WTC11 (cell line): Measurements from ENCODE around the gene PLD5. TPM values are rescaled to one million over a fixed set of nuclear protein-coding genes. Genes with fewer than 3 reads are reported as not detected.

Source experiments
- ATAC-seq: fragments of 200-7000 bp; cut with Tn5 transposase; 2 replicates; pipeline ENCODE4 v1.10.0; 2021; ENCODE audit warnings: mild to moderate bottlenecking, moderate library complexity
- CTCF ChIA-PET: fragments of 300-600 bp; sonication (Branson Sonifier 250); formaldehyde crosslinking; loops from one replicate; lab custom pipeline; 2021; ENCODE audit warnings: antibody characterized with exemption; lab: Charles Lee
- POLR2A ChIA-PET: fragments of 350-600 bp; sonication (Branson Sonifier 250); formaldehyde crosslinking; loops from one replicate; lab custom pipeline; 2021; ENCODE audit warnings: antibody characterized with exemption; lab: Charles Lee
- DNase-seq: peaks from one replicate; pipeline ENCODE4 v3.0.0; 2021; ENCODE audit warnings: low spot score
- H3K27ac Mint-ChIP-seq: 2 replicates; pipeline ENCODE4 v1.8.0; 2021; ENCODE audit warnings: mixed read lengths
- H3K27me3 Mint-ChIP-seq: 2 replicates; pipeline ENCODE4 v1.8.0; 2021; ENCODE audit warnings: low read depth, mild to moderate bottlenecking, moderate library complexity, mixed read lengths
- H3K36me3 Mint-ChIP-seq: 2 replicates; pipeline ENCODE4 v1.8.0; 2021; ENCODE audit warnings: mixed read lengths
- H3K4me1 Mint-ChIP-seq: 2 replicates; pipeline ENCODE4 v1.8.0; 2022; ENCODE audit warnings: mixed read lengths
- H3K4me3 Mint-ChIP-seq: 2 replicates; pipeline ENCODE4 v1.8.0; 2021; ENCODE audit warnings: mild to moderate bottlenecking, moderate library complexity, mixed read lengths
- H3K9me3 Mint-ChIP-seq: 2 replicates; pipeline ENCODE4 v1.8.0; 2021; ENCODE audit warnings: mixed read lengths
- CREB1 ChIP-seq: sonication (generic); formaldehyde crosslinking; IDR thresholded peaks from 2 replicates; pipeline ENCODE4 v1.8.0; 2023; ENCODE audit warnings: mild to moderate bottlenecking, missing genetic modification reagents
- CREM ChIP-seq: sonication (generic); formaldehyde crosslinking; IDR thresholded peaks from 2 replicates; pipeline ENCODE4 v1.8.1; 2022; ENCODE audit warnings: mild to moderate bottlenecking, missing genetic modification reagents, moderate library complexity
- ELF4 ChIP-seq: sonication (generic); formaldehyde crosslinking; IDR thresholded peaks from 2 replicates; pipeline ENCODE4 v1.8.1; 2022; ENCODE audit warnings: low read depth, mild to moderate bottlenecking, moderate library complexity, missing genetic modification reagents
- FOXP1 ChIP-seq: sonication (generic); formaldehyde crosslinking; IDR thresholded peaks from 2 replicates; pipeline ENCODE4 v1.8.0; 2022; ENCODE audit warnings: missing genetic modification reagents, mild to moderate bottlenecking, moderate library complexity, borderline replicate concordance
- HMGA2 ChIP-seq: fragments of 250-450 bp; sonication (Bioruptor Pico); IDR thresholded peaks from 2 replicates; pipeline ENCODE4 v1.4.0; 2021; ENCODE audit warnings: mild to moderate bottlenecking, moderate library complexity
- JAZF1 ChIP-seq: fragments of 250-450 bp; sonication (Bioruptor Pico); IDR thresholded peaks from 2 replicates; pipeline ENCODE4 v1.9.0; 2021; ENCODE audit warnings: moderate library complexity, mild to moderate bottlenecking, inconsistent platforms
- MYBL2 ChIP-seq: sonication (generic); formaldehyde crosslinking; IDR thresholded peaks from 2 replicates; pipeline ENCODE4 v1.8.1; 2023; ENCODE audit warnings: mild to moderate bottlenecking, moderate library complexity, missing genetic modification reagents
- NR1H2 ChIP-seq: sonication (generic); formaldehyde crosslinking; IDR thresholded peaks from 2 replicates; pipeline ENCODE4 v1.9.0; 2021; ENCODE audit warnings: mild to moderate bottlenecking, moderate library complexity, missing genetic modification reagents
- NR3C1 ChIP-seq: sonication (generic); formaldehyde crosslinking; conservative IDR thresholded peaks from 2 replicates; pipeline ENCODE4 v1.8.1; 2023; ENCODE audit warnings: low read depth, mild to moderate bottlenecking, missing genetic modification reagents
- RORB ChIP-seq: fragments of 250-450 bp; sonication (Bioruptor Pico); IDR thresholded peaks from 2 replicates; pipeline ENCODE4 v1.9.0; 2021; ENCODE audit warnings: mild to moderate bottlenecking
- SOX15 ChIP-seq: fragments of 250-450 bp; sonication (Bioruptor Pico); IDR thresholded peaks from 2 replicates; pipeline ENCODE4 v1.9.0; 2021; ENCODE audit warnings: mild to moderate bottlenecking
- ZNF138 ChIP-seq: sonication (generic); formaldehyde crosslinking; conservative IDR thresholded peaks from 2 replicates; pipeline ENCODE4 v1.8.1; 2022; ENCODE audit warnings: mild to moderate bottlenecking, moderate library complexity, missing genetic modification reagents
- ZNF317 ChIP-seq: sonication (generic); formaldehyde crosslinking; IDR thresholded peaks from 2 replicates; pipeline ENCODE4 v1.8.1; 2023; ENCODE audit warnings: low read depth, mild to moderate bottlenecking, moderate library complexity, missing genetic modification reagents, borderline replicate concordance
- total RNA-seq: library from RNA; stranded (reverse); gene quantifications from 3 replicates; pipeline ENCODE4 v1.2.3, GENCODE V29; 2021
- TF ChIP-seq, protein P1 (sequence below): sonication (generic); formaldehyde crosslinking; IDR thresholded peaks from 2 replicates; pipeline ENCODE4 v1.8.1; 2023; ENCODE audit warnings: mild to moderate bottlenecking, missing genetic modification reagents, borderline replicate concordance
- TF ChIP-seq, protein P2 (sequence below): fragments of 250-450 bp; sonication (Bioruptor Pico); IDR thresholded peaks from 2 replicates; pipeline ENCODE4 v1.9.0; 2021; ENCODE audit warnings: mild to moderate bottlenecking
- TF ChIP-seq, protein P3 (sequence below): fragments of 200-600 bp; IDR thresholded peaks from 2 replicates; pipeline ENCODE4 v1.8.0; 2022; ENCODE audit warnings: antibody characterized with exemption
- TF ChIP-seq, protein P4 (sequence below): fragments of 250-450 bp; sonication (Bioruptor Pico); IDR thresholded peaks from 2 replicates; pipeline ENCODE4 v1.9.0; 2021; ENCODE audit warnings: moderate library complexity, mild to moderate bottlenecking, inconsistent platforms, borderline replicate concordance
- TF ChIP-seq, protein P5 (sequence below): sonication (generic); formaldehyde crosslinking; IDR thresholded peaks from 2 replicates; pipeline ENCODE4 v1.8.1; 2023; ENCODE audit warnings: mild to moderate bottlenecking, missing genetic modification reagents
- TF ChIP-seq, protein P6 (sequence below): sonication (generic); formaldehyde crosslinking; conservative IDR thresholded peaks from 2 replicates; pipeline ENCODE4 v1.8.1; 2022; ENCODE audit warnings: mild to moderate bottlenecking, missing genetic modification reagents
- TF ChIP-seq, protein P7 (sequence below): sonication (generic); formaldehyde crosslinking; IDR thresholded peaks from 2 replicates; pipeline ENCODE4 v1.8.0; 2022; ENCODE audit warnings: mild to moderate bottlenecking, missing genetic modification reagents
- TF ChIP-seq, protein P8 (sequence below): fragments of 250-450 bp; sonication (Bioruptor Pico); IDR thresholded peaks from 2 replicates; pipeline ENCODE4 v2.1.2; 2022; ENCODE audit warnings: mild to moderate bottlenecking, moderate library complexity

Gene PLD5
- total RNA-seq, 1 experiment from 2014 or later, result 6.4 TPM

DNA sequence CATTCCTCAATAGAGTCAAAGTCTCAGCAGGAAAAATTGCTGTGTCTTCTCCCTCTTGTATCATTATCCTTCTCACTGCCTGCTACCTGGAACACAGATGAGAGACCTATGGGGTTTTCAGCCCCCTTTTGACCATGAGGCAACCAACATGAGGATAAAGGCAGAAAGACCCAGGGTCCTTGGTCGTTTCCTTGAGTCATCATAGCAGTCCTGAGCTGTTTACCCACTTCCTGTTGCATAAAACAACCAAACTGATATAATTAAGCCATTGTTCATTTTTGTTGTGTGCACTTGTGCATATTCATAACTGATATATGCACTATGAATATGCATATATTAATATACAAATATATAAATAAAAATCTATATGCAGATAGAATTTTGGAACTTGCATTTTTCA is 337.3 kb downstream of the PLD5 start (continued):
- TF ChIP-seq, protein P1, sequence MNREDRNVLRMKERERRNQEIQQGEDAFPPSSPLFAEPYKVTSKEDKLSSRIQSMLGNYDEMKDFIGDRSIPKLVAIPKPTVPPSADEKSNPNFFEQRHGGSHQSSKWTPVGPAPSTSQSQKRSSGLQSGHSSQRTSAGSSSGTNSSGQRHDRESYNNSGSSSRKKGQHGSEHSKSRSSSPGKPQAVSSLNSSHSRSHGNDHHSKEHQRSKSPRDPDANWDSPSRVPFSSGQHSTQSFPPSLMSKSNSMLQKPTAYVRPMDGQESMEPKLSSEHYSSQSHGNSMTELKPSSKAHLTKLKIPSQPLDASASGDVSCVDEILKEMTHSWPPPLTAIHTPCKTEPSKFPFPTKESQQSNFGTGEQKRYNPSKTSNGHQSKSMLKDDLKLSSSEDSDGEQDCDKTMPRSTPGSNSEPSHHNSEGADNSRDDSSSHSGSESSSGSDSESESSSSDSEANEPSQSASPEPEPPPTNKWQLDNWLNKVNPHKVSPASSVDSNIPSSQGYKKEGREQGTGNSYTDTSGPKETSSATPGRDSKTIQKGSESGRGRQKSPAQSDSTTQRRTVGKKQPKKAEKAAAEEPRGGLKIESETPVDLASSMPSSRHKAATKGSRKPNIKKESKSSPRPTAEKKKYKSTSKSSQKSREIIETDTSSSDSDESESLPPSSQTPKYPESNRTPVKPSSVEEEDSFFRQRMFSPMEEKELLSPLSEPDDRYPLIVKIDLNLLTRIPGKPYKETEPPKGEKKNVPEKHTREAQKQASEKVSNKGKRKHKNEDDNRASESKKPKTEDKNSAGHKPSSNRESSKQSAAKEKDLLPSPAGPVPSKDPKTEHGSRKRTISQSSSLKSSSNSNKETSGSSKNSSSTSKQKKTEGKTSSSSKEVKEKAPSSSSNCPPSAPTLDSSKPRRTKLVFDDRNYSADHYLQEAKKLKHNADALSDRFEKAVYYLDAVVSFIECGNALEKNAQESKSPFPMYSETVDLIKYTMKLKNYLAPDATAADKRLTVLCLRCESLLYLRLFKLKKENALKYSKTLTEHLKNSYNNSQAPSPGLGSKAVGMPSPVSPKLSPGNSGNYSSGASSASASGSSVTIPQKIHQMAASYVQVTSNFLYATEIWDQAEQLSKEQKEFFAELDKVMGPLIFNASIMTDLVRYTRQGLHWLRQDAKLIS, result no peak
- TF ChIP-seq JAZF1 (CRISPR knock-in tag), result no peak
- no peak for TF ChIP-seq NR1H2 (CRISPR knock-in tag)
- TF ChIP-seq, protein P2, sequence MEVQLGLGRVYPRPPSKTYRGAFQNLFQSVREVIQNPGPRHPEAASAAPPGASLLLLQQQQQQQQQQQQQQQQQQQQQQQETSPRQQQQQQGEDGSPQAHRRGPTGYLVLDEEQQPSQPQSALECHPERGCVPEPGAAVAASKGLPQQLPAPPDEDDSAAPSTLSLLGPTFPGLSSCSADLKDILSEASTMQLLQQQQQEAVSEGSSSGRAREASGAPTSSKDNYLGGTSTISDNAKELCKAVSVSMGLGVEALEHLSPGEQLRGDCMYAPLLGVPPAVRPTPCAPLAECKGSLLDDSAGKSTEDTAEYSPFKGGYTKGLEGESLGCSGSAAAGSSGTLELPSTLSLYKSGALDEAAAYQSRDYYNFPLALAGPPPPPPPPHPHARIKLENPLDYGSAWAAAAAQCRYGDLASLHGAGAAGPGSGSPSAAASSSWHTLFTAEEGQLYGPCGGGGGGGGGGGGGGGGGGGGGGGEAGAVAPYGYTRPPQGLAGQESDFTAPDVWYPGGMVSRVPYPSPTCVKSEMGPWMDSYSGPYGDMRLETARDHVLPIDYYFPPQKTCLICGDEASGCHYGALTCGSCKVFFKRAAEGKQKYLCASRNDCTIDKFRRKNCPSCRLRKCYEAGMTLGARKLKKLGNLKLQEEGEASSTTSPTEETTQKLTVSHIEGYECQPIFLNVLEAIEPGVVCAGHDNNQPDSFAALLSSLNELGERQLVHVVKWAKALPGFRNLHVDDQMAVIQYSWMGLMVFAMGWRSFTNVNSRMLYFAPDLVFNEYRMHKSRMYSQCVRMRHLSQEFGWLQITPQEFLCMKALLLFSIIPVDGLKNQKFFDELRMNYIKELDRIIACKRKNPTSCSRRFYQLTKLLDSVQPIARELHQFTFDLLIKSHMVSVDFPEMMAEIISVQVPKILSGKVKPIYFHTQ, result no peak
- TF ChIP-seq, protein P3, sequence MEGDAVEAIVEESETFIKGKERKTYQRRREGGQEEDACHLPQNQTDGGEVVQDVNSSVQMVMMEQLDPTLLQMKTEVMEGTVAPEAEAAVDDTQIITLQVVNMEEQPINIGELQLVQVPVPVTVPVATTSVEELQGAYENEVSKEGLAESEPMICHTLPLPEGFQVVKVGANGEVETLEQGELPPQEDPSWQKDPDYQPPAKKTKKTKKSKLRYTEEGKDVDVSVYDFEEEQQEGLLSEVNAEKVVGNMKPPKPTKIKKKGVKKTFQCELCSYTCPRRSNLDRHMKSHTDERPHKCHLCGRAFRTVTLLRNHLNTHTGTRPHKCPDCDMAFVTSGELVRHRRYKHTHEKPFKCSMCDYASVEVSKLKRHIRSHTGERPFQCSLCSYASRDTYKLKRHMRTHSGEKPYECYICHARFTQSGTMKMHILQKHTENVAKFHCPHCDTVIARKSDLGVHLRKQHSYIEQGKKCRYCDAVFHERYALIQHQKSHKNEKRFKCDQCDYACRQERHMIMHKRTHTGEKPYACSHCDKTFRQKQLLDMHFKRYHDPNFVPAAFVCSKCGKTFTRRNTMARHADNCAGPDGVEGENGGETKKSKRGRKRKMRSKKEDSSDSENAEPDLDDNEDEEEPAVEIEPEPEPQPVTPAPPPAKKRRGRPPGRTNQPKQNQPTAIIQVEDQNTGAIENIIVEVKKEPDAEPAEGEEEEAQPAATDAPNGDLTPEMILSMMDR, result no peak

DNA sequence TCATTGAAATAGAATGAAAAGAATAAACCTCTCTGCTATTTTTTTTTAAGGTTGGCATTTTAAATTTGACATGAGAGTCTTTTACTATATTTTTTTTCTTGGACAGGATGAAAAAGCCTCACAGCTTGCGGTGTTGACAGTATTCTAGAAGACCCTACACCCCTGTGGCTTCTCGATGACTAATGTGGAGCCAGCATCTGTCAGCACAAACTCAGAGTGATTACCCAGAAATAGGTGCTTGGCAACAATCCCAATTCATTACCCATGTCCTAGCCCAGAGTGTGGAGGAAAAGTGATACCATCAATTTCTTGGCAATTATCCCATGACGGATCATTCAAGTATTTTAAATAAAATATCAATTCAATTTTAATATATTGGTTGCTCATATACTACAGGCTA is 338.8 kb downstream of the PLD5 start:
- ATAC-seq, result no peak
- H3K4me1 Mint-ChIP-seq, result peaks cover 18% of the 10 kb centered on the region
- TF ChIP-seq, protein P4, sequence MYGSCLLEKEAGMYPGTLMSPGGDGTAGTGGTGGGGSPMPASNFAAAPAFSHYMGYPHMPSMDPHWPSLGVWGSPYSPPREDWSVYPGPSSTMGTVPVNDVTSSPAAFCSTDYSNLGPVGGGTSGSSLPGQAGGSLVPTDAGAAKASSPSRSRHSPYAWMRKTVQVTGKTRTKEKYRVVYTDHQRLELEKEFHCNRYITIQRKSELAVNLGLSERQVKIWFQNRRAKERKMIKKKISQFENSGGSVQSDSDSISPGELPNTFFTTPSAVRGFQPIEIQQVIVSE, result no peak
- no peak for TF ChIP-seq CREM (CRISPR knock-in tag)

DNA sequence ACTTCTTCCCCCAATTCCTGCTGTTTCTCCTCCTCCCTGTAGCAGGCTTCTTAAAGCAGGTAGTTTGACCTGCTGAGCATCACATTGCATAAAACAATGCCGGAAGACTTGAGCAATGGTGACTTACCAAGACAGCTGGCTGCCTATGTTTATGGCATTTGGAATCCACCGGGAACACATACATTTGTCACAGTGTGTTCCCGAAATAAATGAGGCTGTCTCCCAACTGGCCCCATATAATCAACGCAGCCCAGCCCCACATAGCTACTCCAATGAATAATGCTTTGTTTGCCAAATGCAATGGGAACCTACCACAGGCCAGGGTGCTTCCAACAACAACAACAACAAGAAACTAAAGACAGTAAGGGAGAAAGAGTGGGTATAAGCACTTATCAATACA is 339.5 kb downstream of the PLD5 start:
- TF ChIP-seq, protein P5, sequence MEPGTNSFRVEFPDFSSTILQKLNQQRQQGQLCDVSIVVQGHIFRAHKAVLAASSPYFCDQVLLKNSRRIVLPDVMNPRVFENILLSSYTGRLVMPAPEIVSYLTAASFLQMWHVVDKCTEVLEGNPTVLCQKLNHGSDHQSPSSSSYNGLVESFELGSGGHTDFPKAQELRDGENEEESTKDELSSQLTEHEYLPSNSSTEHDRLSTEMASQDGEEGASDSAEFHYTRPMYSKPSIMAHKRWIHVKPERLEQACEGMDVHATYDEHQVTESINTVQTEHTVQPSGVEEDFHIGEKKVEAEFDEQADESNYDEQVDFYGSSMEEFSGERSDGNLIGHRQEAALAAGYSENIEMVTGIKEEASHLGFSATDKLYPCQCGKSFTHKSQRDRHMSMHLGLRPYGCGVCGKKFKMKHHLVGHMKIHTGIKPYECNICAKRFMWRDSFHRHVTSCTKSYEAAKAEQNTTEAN (CRISPR knock-in tag), result no peak
- TF ChIP-seq ZNF138 (CRISPR knock-in tag), result no peak
- TF ChIP-seq, protein P6, sequence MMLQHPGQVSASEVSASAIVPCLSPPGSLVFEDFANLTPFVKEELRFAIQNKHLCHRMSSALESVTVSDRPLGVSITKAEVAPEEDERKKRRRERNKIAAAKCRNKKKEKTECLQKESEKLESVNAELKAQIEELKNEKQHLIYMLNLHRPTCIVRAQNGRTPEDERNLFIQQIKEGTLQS (CRISPR knock-in tag), result no peak
- no peak for TF ChIP-seq FOXP1 (CRISPR knock-in tag)
- TF ChIP-seq, protein P7, sequence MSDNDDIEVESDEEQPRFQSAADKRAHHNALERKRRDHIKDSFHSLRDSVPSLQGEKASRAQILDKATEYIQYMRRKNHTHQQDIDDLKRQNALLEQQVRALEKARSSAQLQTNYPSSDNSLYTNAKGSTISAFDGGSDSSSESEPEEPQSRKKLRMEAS, result no peak
- TF ChIP-seq SOX15, result no peak
- TF ChIP-seq, protein P8, sequence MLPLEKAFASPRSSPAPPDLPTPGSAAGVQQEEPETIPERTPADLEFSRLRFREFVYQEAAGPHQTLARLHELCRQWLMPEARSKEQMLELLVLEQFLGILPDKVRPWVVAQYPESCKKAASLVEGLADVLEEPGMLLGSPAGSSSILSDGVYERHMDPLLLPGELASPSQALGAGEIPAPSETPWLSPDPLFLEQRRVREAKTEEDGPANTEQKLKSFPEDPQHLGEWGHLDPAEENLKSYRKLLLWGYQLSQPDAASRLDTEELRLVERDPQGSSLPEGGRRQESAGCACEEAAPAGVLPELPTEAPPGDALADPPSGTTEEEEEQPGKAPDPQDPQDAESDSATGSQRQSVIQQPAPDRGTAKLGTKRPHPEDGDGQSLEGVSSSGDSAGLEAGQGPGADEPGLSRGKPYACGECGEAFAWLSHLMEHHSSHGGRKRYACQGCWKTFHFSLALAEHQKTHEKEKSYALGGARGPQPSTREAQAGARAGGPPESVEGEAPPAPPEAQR, result no peak
- no peak for TF ChIP-seq MYBL2 (CRISPR knock-in tag)
- TF ChIP-seq ZNF317 (CRISPR knock-in tag), result no peak
- no peak for TF ChIP-seq RORB (CRISPR knock-in tag)
- no peak for TF ChIP-seq CREB1 (CRISPR knock-in tag)
- TF ChIP-seq HMGA2 (CRISPR knock-in tag), result no peak
- no peak for TF ChIP-seq NR3C1
- no peak for TF ChIP-seq ELF4 (CRISPR knock-in tag)
- Mint-ChIP-seq H3K9me3 (no peaks in the 10 kb centered on the region), H3K4me3 (no peak overlapping the region), H3K27ac (0 out of 2 replicates have a peak overlapping the region, but pooled peaks have one; percentile 28), H3K4me1 (peaks cover 20% of the 10 kb centered on the region), H3K36me3 (no peaks in the 10 kb centered on the region), H3K27me3 (no peaks in the 10 kb centered on the region; the same call in 1 of the 2 replicates)
- DNase-seq (no peak), ATAC-seq (peak; percentile 75)
- ChIA-PET POLR2A (no interaction called here), CTCF (no interaction called here)

More for the DNA sequence above, 338.8 kb downstream of the PLD5 start:
- ChIA-PET POLR2A (no interaction called here), CTCF (no interaction called here)
- Mint-ChIP-seq H3K27me3 (no peaks in the 10 kb centered on the region), H3K36me3 (no peaks in the 10 kb centered on the region), H3K4me3 (no peak overlapping the region), H3K9me3 (no peaks in the 10 kb centered on the region), H3K27ac (no peak overlapping the region)
- DNase-seq, result no peak
